Measurements from ENCODE around the gene CD70. TPM values are rescaled to one million over a fixed set of nuclear protein-coding genes. Genes with fewer than 3 reads are reported as not detected.

The CD70 gene
- total and polyA plus RNA-seq, 2 donors (not counting 3 experiments of a cell fraction or from before 2014, with no cell fraction given), result not detected

DNA sequence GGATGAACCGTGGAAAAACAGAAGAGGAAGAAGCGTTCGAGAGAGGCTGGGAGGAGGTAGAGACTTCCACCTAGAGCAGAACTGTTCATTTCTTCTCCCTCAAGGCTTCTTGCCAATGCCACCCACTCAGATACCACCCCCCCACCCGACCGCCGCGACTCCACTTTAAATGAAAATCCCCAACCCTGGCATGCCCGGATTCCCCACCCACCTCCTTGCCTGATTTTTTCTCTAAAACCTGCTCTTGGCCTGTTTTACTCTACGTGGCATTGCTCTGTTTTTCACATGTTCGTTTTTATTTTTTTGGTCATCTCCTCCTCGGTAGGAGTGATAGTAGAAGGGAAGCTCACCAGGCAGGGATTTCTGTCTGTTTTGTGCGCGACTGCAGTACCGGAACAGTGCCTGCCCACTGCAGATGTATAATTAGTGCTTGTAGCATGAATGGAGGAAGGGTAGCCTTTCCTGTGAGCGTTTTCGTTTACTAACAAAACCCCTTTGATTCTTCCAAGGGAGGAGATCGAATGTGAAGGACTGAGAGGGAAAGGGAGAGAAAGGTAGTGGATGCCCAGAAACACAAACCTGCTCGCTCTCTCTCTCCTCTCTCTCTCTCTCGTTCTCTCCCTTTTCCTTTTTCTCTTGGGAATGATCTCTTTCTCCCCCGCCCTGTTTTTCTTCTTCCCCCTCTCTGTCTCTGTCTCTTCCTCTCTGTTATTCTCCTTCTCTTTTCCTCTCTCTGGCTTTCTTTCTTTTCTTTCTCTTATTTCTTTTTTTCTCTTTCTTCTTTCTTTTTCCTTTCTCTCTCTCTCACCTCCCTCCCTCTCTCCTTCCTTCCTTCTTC is 2.2 kb downstream of the CD70 start:
- ChIA-PET POLR2A (no interaction called here), CTCF (interaction anchor here (0.7 kb wide), 1 partner anchor 18 kb away, joined by 4 read pairs; no protein-coding TSS in a partner anchor)
- Histone ChIP-seq H3K9ac (replicated peaks; ENCODE audit: extremely low read depth, insufficient read depth, low read length) (no peak overlapping the region), H3K4me3 (replicated peaks in 1 of 3; ENCODE audit: insufficient read depth in 1 of 3, low read depth in 1 of 3, low read length in 3 of 3) (no peak overlapping the region), H3K4me1 (ENCODE audit: control insufficient read depth, extremely low read depth, insufficient read depth, low read length) (no peaks in the 10 kb centered on the region), H4K20me1 (replicated peaks; ENCODE audit: control insufficient read depth, extremely low read depth, insufficient read depth, low read length) (no peaks in the 10 kb centered on the region), H3K27ac (ENCODE audit: insufficient read depth, low read depth, low read length) (no peak overlapping the region), H3K4me2 (ENCODE audit: insufficient read depth, low read length) (no peak overlapping the region), H3K27me3 (ENCODE audit: control insufficient read depth in 2 of 2, insufficient read depth in 2 of 2, low read length in 2 of 2) (peaks cover 43 to 51% of the 10 kb centered on the region in 2 experiments), H3K79me2 (ENCODE audit: control insufficient read depth, insufficient read depth, low read length) (no peaks in the 10 kb centered on the region), H3K36me3 (ENCODE audit: control insufficient read depth in 2 of 2, extremely low read depth in 1 of 2, insufficient read depth in 2 of 2, low read length in 2 of 2) (no peaks in the 10 kb centered on the region), H3K9me1 (replicated peaks; ENCODE audit: control insufficient read depth, extremely low read depth, insufficient read depth, low read length) (no peaks in the 10 kb centered on the region), H3K9me3 (replicated peaks; ENCODE audit: control insufficient read depth, insufficient read depth, low read length) (no peaks in the 10 kb centered on the region), H2AFZ (ENCODE audit: low read depth, low read length) (no peak overlapping the region)
- TF ChIP-seq FOS (IDR thresholded peaks at IDR 0.05; ENCODE audit: borderline replicate concordance, insufficient read depth, low read length) (no peak), EZH2 (IDR thresholded peaks at IDR 0.05; ENCODE audit: borderline replicate concordance, low read depth, low read length, severe bottlenecking) (no peak), CTCF (IDR thresholded peaks at IDR 0.05; ENCODE audit: extremely low read depth in 1 of 2, insufficient read depth in 1 of 2, low read depth in 1 of 2, low read length in 2 of 2) (no peak), JUN (IDR thresholded peaks at IDR 0.05; ENCODE audit: borderline replicate concordance, insufficient read depth, insufficient read length, low read depth) (no peak), POLR2AphosphoS5 (IDR thresholded peaks at IDR 0.05; ENCODE audit: insufficient read depth, low read depth, low read length) (no peak), MAX (IDR thresholded peaks at IDR 0.05; ENCODE audit: insufficient read depth, insufficient read length) (no peak), GATA2 (IDR thresholded peaks at IDR 0.05; ENCODE audit: insufficient read depth, insufficient read length, low read depth, low read length) (no peak), MYC (IDR thresholded peaks at IDR 0.05; ENCODE audit: low read depth, low read length) (no peak), POLR2A (IDR thresholded peaks at IDR 0.05; ENCODE audit: low read depth, low read length) (no peak)
- no TSS peak for BruUV-seq (replicated peaks)
- FAIRE-seq (no peak), DNase-seq (ENCODE audit: low read depth, low spot score) (no peak)
- dilution Hi-C loops (cut with MboI; ENCODE audit: extremely low pct_ligation_motif_present, low sequenced_read_pairs), result no loop called here
- intact Hi-C loops (cut with micrococcal nuclease), result no loop called here
